ENCODE measurements around the gene NDUFB4.

Gene NDUFB4

DNA sequence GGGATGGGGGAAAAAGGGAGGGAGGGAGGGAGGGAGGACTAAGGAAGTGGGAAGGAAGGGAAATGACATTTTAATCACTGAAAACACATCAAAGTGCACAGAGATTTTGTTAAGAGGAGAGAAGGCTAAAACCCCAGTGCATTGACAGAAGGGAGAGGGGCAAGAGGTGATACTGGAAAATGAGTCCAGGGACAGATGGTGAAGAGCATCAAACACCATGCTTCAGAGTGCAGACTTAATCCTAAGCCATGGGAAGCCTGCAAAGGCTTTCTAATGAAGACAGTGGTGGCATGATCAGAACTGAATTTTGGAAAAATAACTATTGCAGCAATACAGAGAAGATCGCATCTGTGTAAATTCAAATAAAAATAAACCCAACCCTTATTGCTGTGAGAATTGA lies 44.1 kb downstream of the NDUFB4 start:
- no peak overlapping the region for H3K4me3 ChIP-seq (ENCODE audit: low read depth, low read length)
- DNase-seq (ENCODE audit: low read depth), result no peak
- TF ChIP-seq, protein P1, sequence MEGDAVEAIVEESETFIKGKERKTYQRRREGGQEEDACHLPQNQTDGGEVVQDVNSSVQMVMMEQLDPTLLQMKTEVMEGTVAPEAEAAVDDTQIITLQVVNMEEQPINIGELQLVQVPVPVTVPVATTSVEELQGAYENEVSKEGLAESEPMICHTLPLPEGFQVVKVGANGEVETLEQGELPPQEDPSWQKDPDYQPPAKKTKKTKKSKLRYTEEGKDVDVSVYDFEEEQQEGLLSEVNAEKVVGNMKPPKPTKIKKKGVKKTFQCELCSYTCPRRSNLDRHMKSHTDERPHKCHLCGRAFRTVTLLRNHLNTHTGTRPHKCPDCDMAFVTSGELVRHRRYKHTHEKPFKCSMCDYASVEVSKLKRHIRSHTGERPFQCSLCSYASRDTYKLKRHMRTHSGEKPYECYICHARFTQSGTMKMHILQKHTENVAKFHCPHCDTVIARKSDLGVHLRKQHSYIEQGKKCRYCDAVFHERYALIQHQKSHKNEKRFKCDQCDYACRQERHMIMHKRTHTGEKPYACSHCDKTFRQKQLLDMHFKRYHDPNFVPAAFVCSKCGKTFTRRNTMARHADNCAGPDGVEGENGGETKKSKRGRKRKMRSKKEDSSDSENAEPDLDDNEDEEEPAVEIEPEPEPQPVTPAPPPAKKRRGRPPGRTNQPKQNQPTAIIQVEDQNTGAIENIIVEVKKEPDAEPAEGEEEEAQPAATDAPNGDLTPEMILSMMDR (IDR thresholded peaks at IDR 0.05; ENCODE audit: control insufficient read depth, extremely low read depth, insufficient read depth), result no peak

DNA sequence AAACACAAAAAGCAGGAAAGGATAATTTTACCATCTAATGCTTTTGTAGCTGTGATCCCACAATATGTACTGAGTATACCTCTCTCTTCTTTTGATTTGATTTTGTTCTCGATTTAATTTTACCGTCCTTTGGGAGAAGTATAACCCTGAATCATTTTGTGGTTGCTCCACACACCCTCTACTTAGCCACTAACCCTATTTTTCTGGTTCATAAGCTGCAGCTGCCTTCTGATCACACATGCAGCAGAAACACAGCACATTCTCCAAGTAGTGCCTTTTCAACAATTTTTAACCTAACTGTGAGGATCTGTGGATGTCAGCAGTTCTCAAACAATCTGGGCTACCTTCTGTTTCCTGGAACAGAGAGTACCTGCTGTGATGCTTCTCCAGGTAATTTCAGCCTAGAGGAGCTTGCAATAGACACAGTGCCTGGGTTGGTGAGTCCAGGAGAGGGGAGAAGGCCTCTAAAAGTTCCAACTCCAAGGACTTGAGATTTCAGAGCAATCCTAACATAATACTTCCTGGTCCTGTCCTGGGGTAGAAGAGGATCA lies 45.6 kb downstream of the NDUFB4 start:
- TF ChIP-seq, protein P1 (IDR thresholded peaks at IDR 0.05; ENCODE audit: control insufficient read depth, extremely low read depth, insufficient read depth), result no peak
- H3K4me3 ChIP-seq (ENCODE audit: low read depth, low read length), result no peak overlapping the region
- DNase-seq (ENCODE audit: low read depth), result no peak

DNA sequence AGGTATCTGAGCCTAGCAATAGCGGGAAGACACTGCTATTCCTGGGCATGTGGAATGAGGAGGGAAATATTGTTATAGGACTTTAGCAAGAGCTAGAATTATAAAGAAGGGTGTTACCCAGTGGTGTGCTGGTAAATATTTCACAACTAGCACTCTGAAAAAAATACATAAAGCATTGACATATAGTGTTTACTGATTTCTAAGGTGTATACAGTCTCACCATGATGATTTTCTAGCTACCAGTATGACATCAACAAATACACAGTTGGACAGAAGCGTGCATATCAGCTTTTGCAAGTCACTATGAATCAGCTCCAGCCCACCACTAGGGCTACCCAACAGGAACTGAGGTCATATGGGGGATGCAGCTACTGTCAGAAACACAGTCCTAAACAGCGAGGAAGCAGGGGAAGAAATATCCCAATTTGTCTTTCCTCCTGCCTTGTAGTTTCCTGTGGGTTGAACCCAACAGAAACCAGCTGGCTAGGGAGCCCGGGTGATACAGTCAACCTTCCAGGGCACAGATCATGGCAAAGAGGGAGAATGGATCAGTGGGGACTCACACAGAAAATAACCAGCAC lies 46.3 kb downstream of the NDUFB4 start:
- TF ChIP-seq, protein P1 (IDR thresholded peaks at IDR 0.05; ENCODE audit: control insufficient read depth, extremely low read depth, insufficient read depth), result no peak
- DNase-seq (ENCODE audit: low read depth), result no peak
- no peak overlapping the region for H3K4me3 ChIP-seq (ENCODE audit: low read depth, low read length)

DNA sequence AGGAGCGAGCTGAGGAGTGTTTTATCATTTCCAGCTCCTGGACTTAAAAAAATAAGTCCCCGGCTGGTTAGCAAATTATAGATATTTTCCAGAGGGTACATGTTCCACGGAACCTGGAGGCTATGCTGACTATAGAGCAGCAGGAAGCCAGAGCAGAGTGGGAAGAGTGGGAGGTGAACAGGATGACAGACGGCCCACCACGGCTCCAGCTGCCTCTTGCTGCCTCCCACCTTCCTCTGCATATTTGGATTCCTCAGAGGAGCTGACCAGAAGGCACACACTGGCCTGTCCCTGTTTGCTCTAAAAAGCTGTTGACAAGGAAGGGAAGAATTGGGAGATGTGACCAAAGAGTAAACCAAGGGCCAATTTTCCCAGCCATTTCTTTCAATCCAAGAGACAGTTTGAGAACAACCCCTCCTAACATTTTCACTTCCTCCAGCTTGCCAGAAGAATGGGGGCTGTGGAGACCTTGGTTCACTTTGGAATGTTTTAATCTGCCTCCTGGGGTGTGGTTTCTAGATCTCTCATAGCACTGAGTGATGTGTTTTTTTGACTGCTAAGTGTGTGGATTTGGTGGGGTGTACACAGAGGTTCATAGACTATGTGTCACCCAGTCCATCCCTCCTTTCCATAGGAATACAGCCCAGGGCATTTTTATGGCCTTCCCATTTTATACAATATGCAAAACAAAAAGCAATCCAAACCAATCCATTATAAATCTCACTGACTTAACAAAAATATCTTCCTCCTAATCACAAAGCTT lies 49.1 kb downstream of the NDUFB4 start:
- no peak for DNase-seq (ENCODE audit: low read depth)
- no peak overlapping the region for H3K4me3 ChIP-seq (ENCODE audit: low read depth, low read length)
- TF ChIP-seq, protein P1 (IDR thresholded peaks at IDR 0.05; ENCODE audit: control insufficient read depth, extremely low read depth, insufficient read depth), result no peak

DNA sequence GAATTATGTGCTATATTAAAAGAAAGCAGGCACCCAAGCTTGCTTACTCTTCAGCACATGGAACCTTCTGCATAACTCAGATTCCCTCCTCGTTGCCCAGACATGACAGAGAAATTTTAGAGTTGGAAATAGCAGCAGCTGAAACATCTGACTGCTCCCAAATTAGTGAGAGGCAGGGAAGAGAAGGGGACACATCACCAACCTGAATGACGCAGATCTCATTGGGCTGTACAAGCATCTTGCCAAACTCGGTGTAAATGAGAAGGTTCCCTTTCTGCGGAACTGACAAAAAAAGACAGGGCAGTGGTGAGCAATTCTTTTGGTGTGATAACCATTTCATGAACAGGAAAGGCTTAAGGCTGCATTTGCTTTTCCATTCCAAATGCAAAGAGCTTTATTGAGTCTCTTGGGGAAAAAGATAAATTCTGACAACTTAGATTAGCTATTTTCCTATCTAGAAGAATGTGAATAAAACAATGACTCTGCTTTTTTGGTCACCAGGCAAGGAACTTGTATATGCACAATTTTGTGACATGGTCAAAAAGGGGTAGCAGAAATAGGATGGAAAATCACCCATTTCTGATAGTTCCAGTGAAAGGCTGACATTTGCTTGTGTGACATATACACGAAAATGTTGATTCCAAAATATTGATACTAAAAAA lies 50.8 kb downstream of the NDUFB4 start:
- H3K4me3 ChIP-seq (ENCODE audit: low read depth, low read length), result no peak overlapping the region
- TF ChIP-seq, protein P1 (IDR thresholded peaks at IDR 0.05; ENCODE audit: control insufficient read depth, extremely low read depth, insufficient read depth), result no peak
- no peak for DNase-seq (ENCODE audit: low read depth)

DNA sequence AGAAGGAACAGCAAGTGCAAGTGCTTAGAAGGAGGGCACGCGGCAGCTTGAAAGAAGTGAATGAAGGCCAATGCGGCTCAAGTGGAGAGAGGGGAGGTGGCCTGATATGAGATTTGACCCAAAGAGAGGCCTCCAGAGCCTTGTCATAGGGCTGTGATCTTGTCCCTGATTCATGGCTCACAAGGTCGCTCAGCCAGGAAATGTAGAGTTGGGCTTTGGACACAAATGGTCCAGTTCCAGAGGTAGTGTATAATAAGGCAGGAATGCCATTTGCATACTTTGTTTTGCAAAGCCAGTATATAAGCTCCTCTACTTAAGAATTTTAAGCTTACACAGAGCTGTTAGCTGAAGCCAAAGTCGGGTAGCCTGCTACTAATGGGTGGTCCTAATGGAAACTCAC lies 52.2 kb downstream of the NDUFB4 start:
- DNase-seq (ENCODE audit: low read depth), result no peak
- no peak overlapping the region for H3K4me3 ChIP-seq (ENCODE audit: low read depth, low read length)
- TF ChIP-seq, protein P1 (IDR thresholded peaks at IDR 0.05; ENCODE audit: control insufficient read depth, extremely low read depth, insufficient read depth), result no peak
